Measurements from ENCODE around the gene IL10RB. TPM values are rescaled to one million over a fixed set of nuclear protein-coding genes. Genes with fewer than 3 reads are reported as not detected.
"Not testable (repeated sequence)": the region's sequence is repeated elsewhere in the genome, so short reads cannot be mapped to it uniquely, and the experiment has no call there.

The IL10RB gene
- total RNA-seq, 4 donors from 2014 or later = 17.5 to 27.3 (median 21.3) TPM

GRCh38 chr21:33246963-33247362 is 19.2 kb upstream of the IL10RB start:
- no peak for TF ChIP-seq EP300 (IDR thresholded peaks at IDR 0.05)
- no peak for TF ChIP-seq CTCF (IDR thresholded peaks at IDR 0.05)
- no peak for TF ChIP-seq POLR2A (IDR thresholded peaks at IDR 0.05)
- Histone ChIP-seq H3K36me3 (peaks cover 7 to 86% (median 12%) of the 10 kb centered on the region in 3 donors), H3K4me1 (peaks cover 0 to 10% (median 1%) of the 10 kb centered on the region in 4 donors), H3K4me3 (no peak overlapping the region), H3K27ac (peak overlapping the region in 1 of 4 donors; percentile 3), H3K9me3 (no peaks in the 10 kb centered on the region), H3K27me3 (no peaks in the 10 kb centered on the region)
- 95 to 96% methylated on average over 7 of the region's 7 CpGs for WGBS, 2 donors
- DNase-seq (ENCODE audit: low spot score in 2 of 2) = no peak

GRCh38 chr21:33247599-33247998 is 18.6 kb upstream of the IL10RB start:
- Histone ChIP-seq H3K36me3 (peaks cover 7 to 90% (median 12%) of the 10 kb centered on the region in 3 donors), H3K27me3 (no peaks in the 10 kb centered on the region)
- WGBS, 2 donors = 71% methylated on average over 6 of the region's 6 CpGs

GRCh38 chr21:33249331-33250002 is 16.7 kb upstream of the IL10RB start:
- Histone ChIP-seq H3K9me3 (no peaks in the 10 kb centered on the region), H3K4me3 (no peak overlapping the region), H3K27me3 (no peaks in the 10 kb centered on the region), H3K27ac (no peak overlapping the region), H3K36me3 (peaks cover 7 to 96% (median 19%) of the 10 kb centered on the region in 3 donors), H3K4me1 (peaks cover 0 to 4% (median 0%) of the 10 kb centered on the region in 4 donors)
- DNase-seq (ENCODE audit: low spot score in 2 of 2) = no peak
- TF ChIP-seq EP300 (IDR thresholded peaks at IDR 0.05) (no peak), POLR2A (IDR thresholded peaks at IDR 0.05) (no peak), CTCF (IDR thresholded peaks at IDR 0.05) (no peak)
- 83 to 89% methylated on average over 7 of the region's 7 CpGs for WGBS, 2 donors

More at GRCh38 chr21:33247599-33247998, 18.6 kb upstream of the IL10RB start:
- TF ChIP-seq CTCF (IDR thresholded peaks at IDR 0.05) = no peak
- no peak for TF ChIP-seq EP300 (IDR thresholded peaks at IDR 0.05)
- TF ChIP-seq POLR2A (IDR thresholded peaks at IDR 0.05) = no peak
- H3K9me3 ChIP-seq = no peaks in the 10 kb centered on the region
- no peak overlapping the region for H3K4me3 ChIP-seq
- H3K4me1 ChIP-seq = peaks cover 0 to 8% (median 1%) of the 10 kb centered on the region in 4 donors
- H3K27ac ChIP-seq = no peak overlapping the region
- DNase-seq (ENCODE audit: low spot score in 2 of 2) = no peak

- H3K27me3 ChIP-seq = no peaks in the 10 kb centered on the region
- no peak for DNase-seq (ENCODE audit: low spot score in 2 of 2)
- peak overlapping the region in 1 of 4 donors; percentile 17 for H3K27ac ChIP-seq
- TF ChIP-seq CTCF (IDR thresholded peaks at IDR 0.05) = no peak
- TF ChIP-seq POLR2A (IDR thresholded peaks at IDR 0.05) = no peak
- no peak for TF ChIP-seq EP300 (IDR thresholded peaks at IDR 0.05)
- H3K9me3 ChIP-seq = no peaks in the 10 kb centered on the region
- WGBS, 2 donors = 63 to 79% methylated on average over 2 of the region's 2 CpGs
- no peak overlapping the region for H3K4me3 ChIP-seq
- H3K36me3 ChIP-seq = peaks cover 7 to 96% (median 12%) of the 10 kb centered on the region in 3 donors
- H3K4me1 ChIP-seq = no peaks in the 10 kb centered on the region
Observed at GRCh38 chr21:33251119-33251518, 15.0 kb upstream of the IL10RB start.

GRCh38 chr21:33253382-33253781 is 12.8 kb upstream of the IL10RB start:
- DNase-seq (ENCODE audit: low spot score in 2 of 2); H3K27me3 ChIP-seq; H3K4me3 ChIP-seq; H3K9me3 ChIP-seq; H3K4me1 ChIP-seq; H3K27ac ChIP-seq: not testable (repeated sequence)
- H3K36me3 ChIP-seq = peaks cover 3 to 96% (median 18%) of the 10 kb centered on the region in 3 donors
- WGBS, 2 donors = 81 to 82% methylated on average over 6 of the region's 6 CpGs
